C4-2B (cell line): ENCODE data around the gene SYCN.

Source experiments
- H3K27ac ChIP-seq: fragments of 450-650 bp; 2 replicates; pipeline ENCODE4 v1.5.1; 2017
- ZFX ChIP-seq: fragments of 450-650 bp; IDR thresholded peaks from 2 replicates; pipeline ENCODE4 v1.6.1; 2017
- TF ChIP-seq, protein P1 (sequence below): fragments of 450-650 bp; conservative IDR thresholded peaks from 2 replicates; pipeline ENCODE4 v1.5.1; 2017; ENCODE audit warnings: mild to moderate bottlenecking

The SYCN gene

DNA sequence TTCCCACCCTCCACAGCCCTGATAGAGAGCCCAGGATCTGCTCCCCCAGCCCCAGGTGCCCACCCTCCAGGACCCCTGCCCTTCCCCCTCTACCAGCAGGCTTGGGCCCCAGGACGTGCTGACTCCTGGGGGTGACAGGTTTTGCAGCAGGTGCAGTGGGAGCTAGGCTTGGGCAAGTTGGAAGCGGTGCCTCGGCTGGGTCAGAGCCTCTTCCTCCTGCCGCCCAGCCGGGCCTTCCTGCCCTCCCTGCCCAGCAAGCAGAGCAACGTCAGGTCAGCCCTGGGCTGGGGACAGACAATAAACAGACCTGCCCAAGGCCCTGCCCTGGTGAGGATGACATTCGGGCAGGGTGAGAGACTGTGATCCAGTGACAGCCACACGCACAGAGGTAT lies 16.5 kb downstream of the SYCN start:
- H3K27ac ChIP-seq: no peak overlapping the region
- TF ChIP-seq, protein P1, sequence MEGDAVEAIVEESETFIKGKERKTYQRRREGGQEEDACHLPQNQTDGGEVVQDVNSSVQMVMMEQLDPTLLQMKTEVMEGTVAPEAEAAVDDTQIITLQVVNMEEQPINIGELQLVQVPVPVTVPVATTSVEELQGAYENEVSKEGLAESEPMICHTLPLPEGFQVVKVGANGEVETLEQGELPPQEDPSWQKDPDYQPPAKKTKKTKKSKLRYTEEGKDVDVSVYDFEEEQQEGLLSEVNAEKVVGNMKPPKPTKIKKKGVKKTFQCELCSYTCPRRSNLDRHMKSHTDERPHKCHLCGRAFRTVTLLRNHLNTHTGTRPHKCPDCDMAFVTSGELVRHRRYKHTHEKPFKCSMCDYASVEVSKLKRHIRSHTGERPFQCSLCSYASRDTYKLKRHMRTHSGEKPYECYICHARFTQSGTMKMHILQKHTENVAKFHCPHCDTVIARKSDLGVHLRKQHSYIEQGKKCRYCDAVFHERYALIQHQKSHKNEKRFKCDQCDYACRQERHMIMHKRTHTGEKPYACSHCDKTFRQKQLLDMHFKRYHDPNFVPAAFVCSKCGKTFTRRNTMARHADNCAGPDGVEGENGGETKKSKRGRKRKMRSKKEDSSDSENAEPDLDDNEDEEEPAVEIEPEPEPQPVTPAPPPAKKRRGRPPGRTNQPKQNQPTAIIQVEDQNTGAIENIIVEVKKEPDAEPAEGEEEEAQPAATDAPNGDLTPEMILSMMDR: peak; percentile 70; the same call in 1 of the 2 replicates
- TF ChIP-seq ZFX: no peak

DNA sequence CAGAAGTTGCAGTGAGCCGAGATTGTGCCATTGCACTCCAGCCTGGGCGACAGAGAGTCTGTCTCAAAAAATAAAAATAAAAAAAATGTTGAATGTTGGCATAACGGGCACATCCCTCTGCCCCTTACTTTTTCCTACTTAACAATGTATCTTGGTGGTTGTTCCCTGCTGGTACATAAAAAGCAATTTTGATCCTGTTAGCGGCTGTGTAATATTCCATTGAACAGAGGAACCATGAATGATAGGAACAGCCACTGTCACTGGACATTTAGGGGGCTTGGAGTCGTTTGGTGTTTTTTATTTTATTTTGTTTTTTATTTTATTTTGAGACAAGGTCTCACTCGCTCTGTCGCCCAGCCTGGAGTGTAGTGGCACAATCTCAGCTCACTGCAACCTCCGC lies 17.7 kb downstream of the SYCN start:
- TF ChIP-seq, protein P1: no peak
- TF ChIP-seq ZFX: no peak
- no peak overlapping the region for H3K27ac ChIP-seq

DNA sequence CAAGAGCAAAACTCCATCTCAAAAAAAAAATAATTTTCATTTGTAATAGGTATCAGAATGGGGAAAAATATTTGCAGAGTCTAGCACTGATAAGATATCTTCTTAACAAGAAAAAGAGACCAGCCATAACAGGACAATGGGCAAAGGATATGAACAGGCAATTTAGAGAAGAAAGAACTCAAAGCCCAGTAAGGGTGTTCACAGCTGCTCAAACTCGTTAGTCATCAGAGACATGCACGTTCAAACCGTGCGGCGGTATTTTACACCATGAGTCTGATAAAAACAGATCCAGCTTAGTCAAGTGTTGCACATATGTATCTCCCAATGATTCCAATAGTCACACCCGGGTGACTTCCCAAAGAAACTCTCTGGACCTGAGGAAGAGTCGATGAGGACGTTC lies 21.0 kb downstream of the SYCN start:
- H3K27ac ChIP-seq: no peak overlapping the region
- no peak for TF ChIP-seq ZFX
- TF ChIP-seq, protein P1: no peak

DNA sequence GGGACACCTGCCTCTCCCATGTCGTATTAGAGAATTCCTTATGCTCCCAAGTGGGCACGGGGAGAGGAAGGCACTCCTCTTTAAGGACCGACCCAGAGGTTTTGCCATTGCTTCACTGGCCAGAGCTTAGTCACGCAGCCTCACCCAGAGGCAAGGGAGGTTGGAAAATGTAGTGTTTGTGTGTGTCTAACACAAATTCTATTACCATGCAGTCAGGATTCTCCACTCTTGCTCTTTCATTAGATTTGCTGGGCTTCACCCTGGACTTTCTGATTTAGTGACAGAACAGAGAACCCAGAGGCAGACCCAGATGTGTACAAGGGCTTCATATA lies 21.9 kb downstream of the SYCN start:
- TF ChIP-seq, protein P1: no peak
- no peak for TF ChIP-seq ZFX
- H3K27ac ChIP-seq: no peak overlapping the region

DNA sequence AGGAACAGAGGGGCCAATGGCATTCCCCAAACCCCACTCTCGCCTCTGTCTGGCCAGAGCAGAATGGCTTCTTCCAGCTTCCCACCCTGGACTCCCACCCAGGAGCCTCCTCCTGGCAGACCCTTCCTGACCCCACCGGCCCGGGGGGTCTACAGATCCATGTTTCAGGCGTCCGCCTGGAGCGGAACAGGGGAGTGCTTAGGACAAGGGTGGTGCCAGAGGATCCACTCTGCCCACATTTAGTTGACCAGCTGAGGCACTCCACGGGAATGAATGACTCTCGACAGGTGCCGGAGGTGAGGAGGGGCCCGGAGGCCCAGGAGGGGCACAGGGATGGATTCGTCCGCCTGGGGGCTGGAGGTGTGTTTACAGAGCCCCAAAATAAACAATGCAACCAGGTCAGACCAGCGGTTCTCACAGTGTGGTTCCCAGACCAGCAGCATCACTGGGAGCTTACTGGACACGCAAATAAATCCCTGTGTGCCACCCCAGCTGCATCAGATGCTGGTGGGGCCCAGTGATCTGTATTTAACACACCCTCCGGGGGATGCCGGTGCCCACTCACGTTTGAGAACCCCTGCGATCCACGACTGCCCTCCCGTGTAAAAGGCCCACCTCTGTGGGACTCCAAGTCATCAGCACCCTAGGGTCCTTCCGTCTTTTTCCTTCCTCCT lies 22.4 kb downstream of the SYCN start:
- no peak for TF ChIP-seq ZFX
- TF ChIP-seq, protein P1: no peak

DNA sequence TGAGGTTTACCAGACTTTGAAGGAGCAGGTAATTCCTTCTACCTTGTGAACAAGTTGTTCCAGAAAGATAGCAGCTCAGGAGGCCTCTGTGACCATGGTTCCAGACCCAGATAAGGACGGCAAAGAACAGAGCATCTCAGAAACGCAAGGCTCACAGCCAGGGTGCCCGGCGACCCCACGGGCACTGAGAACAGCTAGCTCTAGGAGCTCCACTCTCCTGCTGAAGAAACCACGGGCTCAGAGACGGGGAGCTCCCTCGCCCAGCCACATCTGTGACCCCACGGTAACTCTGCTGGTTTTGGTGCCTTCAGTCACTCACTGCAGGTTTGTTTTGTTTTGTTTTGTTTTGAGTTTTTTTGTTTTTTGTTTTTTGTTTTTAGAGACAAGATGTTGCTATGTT lies 23.3 kb downstream of the SYCN start:
- no peak overlapping the region for H3K27ac ChIP-seq
- TF ChIP-seq, protein P1: no peak
- TF ChIP-seq ZFX: no peak

More for the DNA sequence above, 22.4 kb downstream of the SYCN start:
- H3K27ac ChIP-seq: no peak overlapping the region

DNA sequence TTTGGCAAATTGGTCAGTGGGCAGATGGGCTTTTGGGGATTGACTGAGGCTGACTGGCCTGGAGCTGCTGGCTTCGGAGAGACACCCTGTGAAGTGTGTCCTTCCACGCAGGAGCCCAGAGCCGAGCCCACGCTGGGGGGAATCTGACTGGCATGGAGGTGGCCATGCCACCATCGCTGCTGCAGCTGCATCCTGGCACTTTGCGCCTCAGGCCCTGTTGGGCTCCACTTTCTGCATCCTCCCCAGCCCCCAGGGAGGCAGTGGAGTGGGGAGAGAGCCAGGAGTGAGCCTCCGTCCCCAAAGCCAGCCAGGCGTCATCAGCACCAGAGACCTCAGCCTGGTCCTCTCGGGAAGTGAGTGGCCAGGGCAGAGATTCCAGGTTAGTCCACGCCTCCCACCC lies 24.3 kb downstream of the SYCN start:
- TF ChIP-seq, protein P1: no peak
- no peak for TF ChIP-seq ZFX
- H3K27ac ChIP-seq: no peak overlapping the region
